ENCODE results near the gene VSTM2A. TPM values are rescaled to one million over a fixed set of nuclear protein-coding genes. Genes with fewer than 3 reads are reported as not detected.

The VSTM2A gene, protein sequence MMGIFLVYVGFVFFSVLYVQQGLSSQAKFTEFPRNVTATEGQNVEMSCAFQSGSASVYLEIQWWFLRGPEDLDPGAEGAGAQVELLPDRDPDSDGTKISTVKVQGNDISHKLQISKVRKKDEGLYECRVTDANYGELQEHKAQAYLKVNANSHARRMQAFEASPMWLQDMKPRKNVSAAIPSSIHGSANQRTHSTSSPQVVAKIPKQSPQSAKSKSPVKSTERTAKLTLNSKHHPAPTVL
- not detected in 2 replicates for total RNA-seq

DNA sequence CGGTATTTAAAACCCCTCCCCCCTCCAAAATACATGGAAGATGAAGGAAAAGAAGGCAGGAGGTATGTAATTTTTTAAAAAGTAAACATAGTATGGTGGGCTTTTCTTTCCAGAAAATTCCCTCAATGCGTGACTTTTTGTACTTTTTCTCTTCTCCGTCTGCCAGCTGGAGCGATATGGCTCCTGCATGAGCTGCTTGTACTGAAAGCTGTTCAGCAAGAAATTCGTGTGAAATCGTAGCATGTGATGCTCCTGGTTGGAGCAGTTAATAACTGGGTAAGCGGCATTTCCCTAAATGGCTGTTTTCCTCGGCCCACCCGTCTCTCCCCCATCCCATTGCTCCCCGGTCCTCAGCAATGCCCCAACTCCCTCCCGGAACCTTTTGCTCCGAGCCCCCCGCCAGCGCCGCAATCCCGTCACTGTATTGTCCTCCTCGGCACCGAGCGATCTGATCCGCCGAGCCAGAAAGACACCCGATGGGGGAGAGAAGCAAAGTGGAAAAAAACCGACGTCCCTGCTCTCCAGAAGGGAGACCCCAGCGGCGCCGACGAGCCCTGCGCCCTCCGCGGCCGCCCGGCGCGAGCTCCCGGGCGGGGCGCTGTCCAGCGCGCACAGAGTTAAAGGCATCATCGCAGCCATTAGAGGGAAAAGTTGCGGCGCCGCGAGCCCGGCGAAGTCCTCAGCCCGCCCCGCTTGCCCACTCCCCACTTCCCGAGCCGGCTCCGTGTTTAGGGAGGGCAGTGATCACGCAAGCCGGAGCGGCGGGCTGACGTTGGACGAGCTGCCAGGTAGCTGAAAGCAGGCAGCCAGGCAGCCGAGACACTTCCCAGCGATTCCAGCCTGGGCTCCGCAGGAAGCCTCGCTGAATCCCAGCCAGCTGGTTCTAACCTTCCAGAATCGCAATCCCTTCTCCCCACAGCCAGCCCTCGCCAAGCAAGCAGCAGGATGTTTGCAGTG is at the start of gene VSTM2A:
Gene VSTM2A, plus strand, starts transcription at position 707 of the 957 bp plus-strand sequence. CDS start 356 bp downstream, outside the sequence.

Other genes starting within 250 kb of the VSTM2A start
- 259 and 406 TPM in 2 replicates for gene SEC61G, start 216.8 kb downstream of the VSTM2A start, total RNA-seq

Measured in tracheal epithelial cell (primary cell).